PFSK-1 (cell line): ENCODE data around the gene CAMK2N1.

Experiments used
- POLR2AphosphoS5 ChIP-seq: IDR thresholded peaks from 2 replicates; pipeline ENCODE4 v1.6.1; 2012; ENCODE audit warnings: low read depth, mild to moderate bottlenecking, control low read depth, low read length, moderate library complexity
- TAF1 ChIP-seq: IDR thresholded peaks from 2 replicates; pipeline ENCODE4 v1.6.1; 2012; ENCODE audit warnings: low read length, control low read depth, borderline replicate concordance; ENCODE audit not compliant: insufficient read depth
- TF ChIP-seq, protein P1 (sequence below), 2 experiments: IDR thresholded peaks; 2 replicates each; pipeline versions ENCODE4 v1.6.1 to v1.8.0; 2011 to 2012; ENCODE audit warnings: low read depth in 2 of 2, low read length in 2 of 2, control low read depth in 1 of 2, inconsistent platforms in 1 of 2, mild to moderate bottlenecking in 1 of 2, moderate library complexity in 1 of 2; ENCODE audit not compliant: insufficient read depth in 1 of 2

DNA sequence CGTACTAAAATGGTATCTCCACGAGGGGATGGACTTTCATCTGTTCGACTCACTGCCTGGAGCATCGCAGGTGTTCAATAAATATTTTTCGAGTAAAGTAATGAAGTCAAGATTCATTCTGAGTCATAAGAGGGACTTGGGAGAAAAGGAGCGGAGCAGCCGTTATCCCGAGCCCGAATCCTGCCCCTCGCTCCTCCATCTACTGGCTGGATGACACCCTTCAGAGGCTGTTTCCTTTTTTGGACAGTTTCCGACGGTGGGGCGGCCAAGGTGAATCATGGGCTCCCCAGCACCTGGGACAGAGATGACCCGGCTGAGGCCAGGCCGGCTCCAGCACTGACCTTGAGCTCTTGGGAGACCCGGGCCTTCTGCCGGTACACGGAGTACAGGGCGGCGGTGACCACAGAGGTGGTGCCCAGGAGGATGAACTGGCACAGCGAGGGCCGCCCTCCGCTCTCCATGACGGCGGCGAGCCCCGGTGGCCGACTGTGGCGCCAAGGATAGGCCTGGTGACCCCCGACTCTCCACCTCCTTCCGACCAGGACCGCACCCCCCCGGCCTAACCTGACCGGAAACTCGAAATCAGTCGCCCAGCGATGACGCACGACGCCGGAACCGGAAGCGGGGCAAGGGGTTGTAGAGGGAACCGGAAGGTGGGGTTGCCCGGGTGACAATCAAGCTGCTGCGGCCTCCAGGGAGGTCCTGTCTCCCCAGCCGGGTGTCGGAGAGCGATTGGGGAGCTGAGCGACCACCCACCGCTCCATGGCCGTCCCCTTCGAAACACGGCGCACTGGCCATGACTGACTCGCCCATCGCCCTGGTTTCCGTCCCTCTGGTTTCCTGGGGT, 21.8 kb upstream of the CAMK2N1 start, which contains the start of gene MUL1:
- TF ChIP-seq TAF1: no peak; the same call in 1 of the 2 replicates
- peak; percentile 85 for TF ChIP-seq POLR2AphosphoS5
- TF ChIP-seq, protein P1, sequence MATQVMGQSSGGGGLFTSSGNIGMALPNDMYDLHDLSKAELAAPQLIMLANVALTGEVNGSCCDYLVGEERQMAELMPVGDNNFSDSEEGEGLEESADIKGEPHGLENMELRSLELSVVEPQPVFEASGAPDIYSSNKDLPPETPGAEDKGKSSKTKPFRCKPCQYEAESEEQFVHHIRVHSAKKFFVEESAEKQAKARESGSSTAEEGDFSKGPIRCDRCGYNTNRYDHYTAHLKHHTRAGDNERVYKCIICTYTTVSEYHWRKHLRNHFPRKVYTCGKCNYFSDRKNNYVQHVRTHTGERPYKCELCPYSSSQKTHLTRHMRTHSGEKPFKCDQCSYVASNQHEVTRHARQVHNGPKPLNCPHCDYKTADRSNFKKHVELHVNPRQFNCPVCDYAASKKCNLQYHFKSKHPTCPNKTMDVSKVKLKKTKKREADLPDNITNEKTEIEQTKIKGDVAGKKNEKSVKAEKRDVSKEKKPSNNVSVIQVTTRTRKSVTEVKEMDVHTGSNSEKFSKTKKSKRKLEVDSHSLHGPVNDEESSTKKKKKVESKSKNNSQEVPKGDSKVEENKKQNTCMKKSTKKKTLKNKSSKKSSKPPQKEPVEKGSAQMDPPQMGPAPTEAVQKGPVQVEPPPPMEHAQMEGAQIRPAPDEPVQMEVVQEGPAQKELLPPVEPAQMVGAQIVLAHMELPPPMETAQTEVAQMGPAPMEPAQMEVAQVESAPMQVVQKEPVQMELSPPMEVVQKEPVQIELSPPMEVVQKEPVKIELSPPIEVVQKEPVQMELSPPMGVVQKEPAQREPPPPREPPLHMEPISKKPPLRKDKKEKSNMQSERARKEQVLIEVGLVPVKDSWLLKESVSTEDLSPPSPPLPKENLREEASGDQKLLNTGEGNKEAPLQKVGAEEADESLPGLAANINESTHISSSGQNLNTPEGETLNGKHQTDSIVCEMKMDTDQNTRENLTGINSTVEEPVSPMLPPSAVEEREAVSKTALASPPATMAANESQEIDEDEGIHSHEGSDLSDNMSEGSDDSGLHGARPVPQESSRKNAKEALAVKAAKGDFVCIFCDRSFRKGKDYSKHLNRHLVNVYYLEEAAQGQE (IDR thresholded peaks at IDR 0.05; ENCODE audit: insufficient read depth in 1 of 2, low read depth in 2 of 2, low read length in 2 of 2): 0 out of 4 replicates have a peak, but pooled peaks have one; percentile 10 to 15
